ENCODE measurements around the gene TSPAN18.

Gene TSPAN18

DNA sequence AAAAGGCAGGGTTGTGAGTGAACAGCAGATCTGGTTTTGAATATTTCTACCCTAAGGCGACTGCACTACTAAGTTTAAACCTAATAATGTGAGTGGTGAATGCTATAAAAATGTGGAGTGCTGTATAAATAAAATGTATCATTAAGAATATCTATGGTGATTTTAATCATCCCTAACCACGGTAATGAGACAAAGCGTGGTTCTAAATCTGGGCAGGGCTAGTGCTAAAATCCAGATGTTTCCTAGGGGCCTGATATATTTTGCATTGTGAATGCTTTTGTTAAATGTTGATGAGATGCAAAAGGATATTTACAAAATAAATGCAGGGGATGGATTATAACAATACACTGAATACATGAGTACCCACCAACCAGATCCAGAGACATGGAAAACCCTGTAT lies 58.1 kb downstream of the TSPAN18 start:
- POLR2A ChIA-PET = no interaction called here
- CTCF ChIA-PET = interaction anchor here (0.6 to 2.0 kb wide), 3 partner anchors 11 to 172 kb away, joined by 3 to 12 read pairs (median 3); no protein-coding TSS in a partner anchor
- Histone ChIP-seq H3K9me3 (ENCODE audit: control insufficient read depth, insufficient read depth, low read depth, low read length) (no peaks in the 10 kb centered on the region), H3K4me1 (ENCODE audit: control insufficient read depth, insufficient read depth, low read length) (no peaks in the 10 kb centered on the region), H3K4me3 (ENCODE audit: low read depth, low read length) (no peak overlapping the region), H3K27ac (ENCODE audit: extremely low read depth, low read depth, low read length) (no peak overlapping the region), H3K36me3 (ENCODE audit: control insufficient read depth in 2 of 2, insufficient read depth in 1 of 2, low read length in 2 of 2) (no peaks in the 10 kb centered on the region)
- TF ChIP-seq ZNF37A (tag by site-specific recombination; IDR thresholded peaks at IDR 0.05) (no peak), ZNF785 (tag by site-specific recombination; IDR thresholded peaks at IDR 0.05) (no peak), ZNF423 (tag by site-specific recombination; IDR thresholded peaks at IDR 0.05) (no peak), ZNF585B (tag by site-specific recombination; IDR thresholded peaks at IDR 0.05) (no peak), SALL2 (tag by site-specific recombination; IDR thresholded peaks at IDR 0.05; ENCODE audit: borderline replicate concordance) (no peak), BCL11B (tag by site-specific recombination; IDR thresholded peaks at IDR 0.05; ENCODE audit: low read depth) (no peak), ZNF221 (tag by site-specific recombination; IDR thresholded peaks at IDR 0.05; ENCODE audit: borderline replicate concordance) (no peak), ZNF211 (tag by site-specific recombination; IDR thresholded peaks at IDR 0.05; ENCODE audit: low read depth) (no peak), SP2 (tag by site-specific recombination; IDR thresholded peaks at IDR 0.05) (no peak), TRIM28 (IDR thresholded peaks at IDR 0.05; ENCODE audit: borderline replicate concordance, low read length) (no peak), PRDM6 (tag by site-specific recombination; IDR thresholded peaks at IDR 0.05) (no peak)
- TF ChIP-seq, protein P1, sequence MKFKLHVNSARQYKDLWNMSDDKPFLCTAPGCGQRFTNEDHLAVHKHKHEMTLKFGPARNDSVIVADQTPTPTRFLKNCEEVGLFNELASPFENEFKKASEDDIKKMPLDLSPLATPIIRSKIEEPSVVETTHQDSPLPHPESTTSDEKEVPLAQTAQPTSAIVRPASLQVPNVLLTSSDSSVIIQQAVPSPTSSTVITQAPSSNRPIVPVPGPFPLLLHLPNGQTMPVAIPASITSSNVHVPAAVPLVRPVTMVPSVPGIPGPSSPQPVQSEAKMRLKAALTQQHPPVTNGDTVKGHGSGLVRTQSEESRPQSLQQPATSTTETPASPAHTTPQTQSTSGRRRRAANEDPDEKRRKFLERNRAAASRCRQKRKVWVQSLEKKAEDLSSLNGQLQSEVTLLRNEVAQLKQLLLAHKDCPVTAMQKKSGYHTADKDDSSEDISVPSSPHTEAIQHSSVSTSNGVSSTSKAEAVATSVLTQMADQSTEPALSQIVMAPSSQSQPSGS (tag by site-specific recombination; IDR thresholded peaks at IDR 0.05; ENCODE audit: low read depth) = no peak
- TF ChIP-seq, protein P2, sequence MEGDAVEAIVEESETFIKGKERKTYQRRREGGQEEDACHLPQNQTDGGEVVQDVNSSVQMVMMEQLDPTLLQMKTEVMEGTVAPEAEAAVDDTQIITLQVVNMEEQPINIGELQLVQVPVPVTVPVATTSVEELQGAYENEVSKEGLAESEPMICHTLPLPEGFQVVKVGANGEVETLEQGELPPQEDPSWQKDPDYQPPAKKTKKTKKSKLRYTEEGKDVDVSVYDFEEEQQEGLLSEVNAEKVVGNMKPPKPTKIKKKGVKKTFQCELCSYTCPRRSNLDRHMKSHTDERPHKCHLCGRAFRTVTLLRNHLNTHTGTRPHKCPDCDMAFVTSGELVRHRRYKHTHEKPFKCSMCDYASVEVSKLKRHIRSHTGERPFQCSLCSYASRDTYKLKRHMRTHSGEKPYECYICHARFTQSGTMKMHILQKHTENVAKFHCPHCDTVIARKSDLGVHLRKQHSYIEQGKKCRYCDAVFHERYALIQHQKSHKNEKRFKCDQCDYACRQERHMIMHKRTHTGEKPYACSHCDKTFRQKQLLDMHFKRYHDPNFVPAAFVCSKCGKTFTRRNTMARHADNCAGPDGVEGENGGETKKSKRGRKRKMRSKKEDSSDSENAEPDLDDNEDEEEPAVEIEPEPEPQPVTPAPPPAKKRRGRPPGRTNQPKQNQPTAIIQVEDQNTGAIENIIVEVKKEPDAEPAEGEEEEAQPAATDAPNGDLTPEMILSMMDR (tag by site-specific recombination; IDR thresholded peaks at IDR 0.05) = no peak

- Histone ChIP-seq H3K27ac (ENCODE audit: extremely low read depth, low read depth, low read length) (no peak overlapping the region), H3K4me1 (ENCODE audit: control insufficient read depth, insufficient read depth, low read length) (no peaks in the 10 kb centered on the region), H3K9me3 (ENCODE audit: control insufficient read depth, insufficient read depth, low read depth, low read length) (no peaks in the 10 kb centered on the region), H3K4me3 (ENCODE audit: low read depth, low read length) (no peak overlapping the region), H3K36me3 (ENCODE audit: control insufficient read depth in 2 of 2, insufficient read depth in 1 of 2, low read length in 2 of 2) (no peaks in the 10 kb centered on the region)
- ChIA-PET CTCF (interaction anchor here (0.6 to 2.0 kb wide), 6 partner anchors 12 to 169 kb away, joined by 3 to 12 read pairs (median 4); no protein-coding TSS in a partner anchor), POLR2A (no interaction called here)
- TF ChIP-seq GLI4 (tag by site-specific recombination; IDR thresholded peaks at IDR 0.05) (no peak), ZNF510 (tag by site-specific recombination; IDR thresholded peaks at IDR 0.05; ENCODE audit: insufficient replicate concordance) (no peak), SCRT1 (tag by site-specific recombination; IDR thresholded peaks at IDR 0.05; ENCODE audit: borderline replicate concordance) (no peak), KLF10 (tag by site-specific recombination; IDR thresholded peaks at IDR 0.05) (no peak), FEZF1 (tag by site-specific recombination; IDR thresholded peaks at IDR 0.05) (no peak), ZNF202 (tag by site-specific recombination; IDR thresholded peaks at IDR 0.05; ENCODE audit: borderline replicate concordance) (no peak), ZNF596 (tag by site-specific recombination; IDR thresholded peaks at IDR 0.05) (no peak), ZNF776 (tag by site-specific recombination; IDR thresholded peaks at IDR 0.05; ENCODE audit: borderline replicate concordance) (no peak), BCL11B (tag by site-specific recombination; IDR thresholded peaks at IDR 0.05; ENCODE audit: low read depth) (no peak), ZNF747 (tag by site-specific recombination; IDR thresholded peaks at IDR 0.05) (no peak), ZNF555 (tag by site-specific recombination; conservative IDR thresholded peaks at IDR 0.05) (no peak)
- TF ChIP-seq, protein P3, sequence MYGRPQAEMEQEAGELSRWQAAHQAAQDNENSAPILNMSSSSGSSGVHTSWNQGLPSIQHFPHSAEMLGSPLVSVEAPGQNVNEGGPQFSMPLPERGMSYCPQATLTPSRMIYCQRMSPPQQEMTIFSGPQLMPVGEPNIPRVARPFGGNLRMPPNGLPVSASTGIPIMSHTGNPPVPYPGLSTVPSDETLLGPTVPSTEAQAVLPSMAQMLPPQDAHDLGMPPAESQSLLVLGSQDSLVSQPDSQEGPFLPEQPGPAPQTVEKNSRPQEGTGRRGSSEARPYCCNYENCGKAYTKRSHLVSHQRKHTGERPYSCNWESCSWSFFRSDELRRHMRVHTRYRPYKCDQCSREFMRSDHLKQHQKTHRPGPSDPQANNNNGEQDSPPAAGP (tag by site-specific recombination; IDR thresholded peaks at IDR 0.05) = no peak
- TF ChIP-seq, protein P2 (tag by site-specific recombination; IDR thresholded peaks at IDR 0.05) = 0 out of 2 replicates have a peak, but pooled peaks have one; percentile 19
- TF ChIP-seq, protein P4, sequence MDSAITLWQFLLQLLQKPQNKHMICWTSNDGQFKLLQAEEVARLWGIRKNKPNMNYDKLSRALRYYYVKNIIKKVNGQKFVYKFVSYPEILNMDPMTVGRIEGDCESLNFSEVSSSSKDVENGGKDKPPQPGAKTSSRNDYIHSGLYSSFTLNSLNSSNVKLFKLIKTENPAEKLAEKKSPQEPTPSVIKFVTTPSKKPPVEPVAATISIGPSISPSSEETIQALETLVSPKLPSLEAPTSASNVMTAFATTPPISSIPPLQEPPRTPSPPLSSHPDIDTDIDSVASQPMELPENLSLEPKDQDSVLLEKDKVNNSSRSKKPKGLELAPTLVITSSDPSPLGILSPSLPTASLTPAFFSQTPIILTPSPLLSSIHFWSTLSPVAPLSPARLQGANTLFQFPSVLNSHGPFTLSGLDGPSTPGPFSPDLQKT (IDR thresholded peaks at IDR 0.05; ENCODE audit: borderline replicate concordance, low read depth, low read length) = no peak
Measured at GRCh38 chr11:44785856-44786607, 59.3 kb downstream of the TSPAN18 start.
